Keratinocyte (primary cell): Measurements from ENCODE around the gene WDR35. TPM values are rescaled to one million over a fixed set of nuclear protein-coding genes. Genes with fewer than 3 reads are reported as not detected.

Experiments used
- DNase-seq: peaks from one replicate; pipeline ENCODE4 v3.0.0-alpha.2; 2011; ENCODE audit warnings: low read depth, missing footprints, low spot score
- FAIRE-seq: peaks from 2 replicates; lab custom pipeline; 2011; peaks lifted over from hg19 to GRCh38; lab: Jason Lieb, UNC
- H2AFZ ChIP-seq: 2 replicates; pipeline ENCODE4 v1.6.0; 2012; ENCODE audit warnings: low read length, control low read depth, inconsistent platforms; ENCODE audit not compliant: control insufficient read depth
- H3K27ac ChIP-seq: 2 replicates; pipeline ENCODE4 v1.5.1; 2011; ENCODE audit warnings: low read length; ENCODE audit not compliant: control insufficient read depth, insufficient read depth
- H3K27me3 ChIP-seq: 3 replicates; pipeline ENCODE4 v1.6.0; 2011; ENCODE audit warnings: low read length; ENCODE audit not compliant: control insufficient read depth, insufficient read depth; ENCODE audit errors: extremely low read depth
- H3K36me3 ChIP-seq, 2 experiments: 2 replicates in 1 of 2; 3 replicates in 1 of 2; pipeline ENCODE4 v1.5.1; 2011; ENCODE audit warnings: low read length in 2 of 2, mild to moderate bottlenecking in 1 of 2; ENCODE audit not compliant: control insufficient read depth in 2 of 2, insufficient read depth in 2 of 2; ENCODE audit errors: extremely low read depth in 1 of 2
- H3K4me1 ChIP-seq: 3 replicates; pipeline ENCODE4 v1.5.1; 2011; ENCODE audit warnings: low read length; ENCODE audit not compliant: control insufficient read depth, insufficient read depth; ENCODE audit errors: extremely low read depth
- H3K4me2 ChIP-seq: 3 replicates; pipeline ENCODE4 v1.6.0; 2011; ENCODE audit warnings: low read depth, low read length; ENCODE audit not compliant: control insufficient read depth, insufficient read depth; ENCODE audit errors: extremely low read depth
- H3K4me3 ChIP-seq, 3 experiments: fragments of 200-600 bp in 1 of 3; sonication (generic) in 1 of 3; 2 replicates in 2 of 3; 3 replicates in 1 of 3; pipeline ENCODE4 v1.5.1; 2011 to 2016; ENCODE audit warnings: low read length in 3 of 3, mild to moderate bottlenecking in 3 of 3, control low read depth in 2 of 3, inconsistent platforms in 1 of 3, low read depth in 1 of 3, mixed read lengths in 1 of 3, mixed run types in 1 of 3, moderate library complexity in 1 of 3; ENCODE audit not compliant: control insufficient read depth in 2 of 3, insufficient read depth in 2 of 3; ENCODE audit errors: extremely low read depth in 1 of 3
- H3K79me2 ChIP-seq: 2 replicates; pipeline ENCODE4 v1.6.0; 2012; ENCODE audit warnings: low read length; ENCODE audit not compliant: control insufficient read depth, insufficient read depth
- H3K9ac ChIP-seq: 3 replicates; pipeline ENCODE4 v1.6.0; 2011; ENCODE audit warnings: low read length; ENCODE audit not compliant: control insufficient read depth, insufficient read depth; ENCODE audit errors: extremely low read depth
- H3K9me1 ChIP-seq: 3 replicates; pipeline ENCODE4 v1.6.0; 2011; ENCODE audit warnings: low read length; ENCODE audit not compliant: control insufficient read depth, insufficient read depth; ENCODE audit errors: extremely low read depth
- H3K9me3 ChIP-seq: 2 replicates; pipeline ENCODE4 v1.5.1; 2012; ENCODE audit warnings: low read depth, low read length; ENCODE audit not compliant: control insufficient read depth
- H4K20me1 ChIP-seq: 3 replicates; pipeline ENCODE4 v1.6.0; 2011; ENCODE audit warnings: low read length; ENCODE audit not compliant: control insufficient read depth, insufficient read depth; ENCODE audit errors: extremely low read depth
- CTCF ChIP-seq, 3 experiments: IDR thresholded peaks in 1 of 3; conservative IDR thresholded peaks in 1 of 3; optimal IDR thresholded peaks in 1 of 3; 2 replicates in 2 of 3; 3 replicates in 1 of 3; pipeline versions ENCODE3 to v1.5.1; 2011; ENCODE audit warnings: low read length in 3 of 3, mild to moderate bottlenecking in 3 of 3, moderate library complexity in 2 of 3, control low read depth in 1 of 3, inconsistent platforms in 1 of 3; ENCODE audit not compliant: insufficient read depth in 2 of 3; ENCODE audit errors: extremely low read depth in 1 of 3
- EZH2 ChIP-seq: IDR thresholded peaks from one replicate; pipeline ENCODE4 v1.6.1; 2012; ENCODE audit warnings: inconsistent platforms, mild to moderate bottlenecking, low read length, moderate library complexity
- dilution Hi-C: fragments of 300-500 bp; cut with MboI; formaldehyde crosslinking; loops from one replicate; pipeline ENCODE4 v1.7.0; 2020; ENCODE audit warnings: low sequenced_read_pairs; ENCODE audit not compliant: extremely low pct_ligation_motif_present
- polyA plus RNA-seq, 5 experiments: library from polyadenylated mRNA; depleted of rRNA in 3 of 5; stranded (reverse) in 3 of 5; stranded (forward) in 1 of 5; unstranded in 1 of 5; fragments of >200 nt; gene quantifications; 1 replicate in 1 of 5; 2 replicates in 3 of 5; 3 replicates in 1 of 5; pipeline versions ENCODE4 v1.2.1 to v1.2.3, GENCODE V29; 2011 to 2012; ENCODE audit warnings: missing spikeins in 2 of 5, low read depth in 1 of 5, low replicate concordance in 1 of 5

Gene WDR35
- polyA plus RNA-seq, 1 donor (not counting 4 experiments of a cell fraction or from before 2014, with no cell fraction given) = 8.8 TPM

DNA sequence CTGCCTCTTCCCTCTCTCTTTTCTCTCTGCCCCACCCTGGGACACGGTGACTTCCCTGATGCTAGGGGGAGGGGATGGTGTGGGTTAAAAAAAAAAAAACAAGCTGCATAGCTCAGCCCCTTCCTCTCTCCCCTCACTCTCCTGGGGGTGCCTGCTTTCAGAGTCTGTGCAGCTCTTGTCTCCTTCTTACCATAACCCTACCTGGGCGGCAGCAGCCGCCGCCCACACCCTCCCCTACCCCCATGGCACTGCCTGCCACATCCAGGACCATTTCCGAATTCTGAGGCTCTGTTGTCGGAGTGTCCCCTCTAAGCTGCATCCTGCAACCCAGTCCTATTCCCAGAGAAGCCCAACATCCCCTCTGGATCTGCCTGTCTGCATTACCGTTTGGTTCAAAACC lies 104.1 kb downstream of the WDR35 start:
- Histone ChIP-seq H3K9me3 (no peaks in the 10 kb centered on the region), H3K4me3 (no peak overlapping the region), H3K4me2 (no peak overlapping the region), H3K27ac (no peak overlapping the region), H3K27me3 (no peaks in the 10 kb centered on the region), H2AFZ (no peak overlapping the region), H3K79me2 (no peaks in the 10 kb centered on the region), H4K20me1 (no peaks in the 10 kb centered on the region), H3K4me1 (peaks cover 7% of the 10 kb centered on the region), H3K9me1 (no peaks in the 10 kb centered on the region), H3K9ac (no peak overlapping the region), H3K36me3 (no peaks in the 10 kb centered on the region)
- dilution Hi-C loops = no loop called here
- TF ChIP-seq EZH2 (no peak), CTCF (optimal IDR thresholded peaks at IDR 0.05 in 1 of 3, IDR thresholded peaks at IDR 0.05 in 1 of 3, conservative IDR thresholded peaks at IDR 0.05 in 1 of 3; ENCODE audit: extremely low read depth in 1 of 3, insufficient read depth in 2 of 3, low read length in 3 of 3) (no peak)
- DNase-seq (no peak), FAIRE-seq (no peak)

GRCh38 chr2:19883971-19884720 lies 105.8 kb downstream of the WDR35 start:
- TF ChIP-seq EZH2 = no peak
- TF ChIP-seq CTCF (optimal IDR thresholded peaks at IDR 0.05 in 1 of 3, IDR thresholded peaks at IDR 0.05 in 1 of 3, conservative IDR thresholded peaks at IDR 0.05 in 1 of 3; ENCODE audit: extremely low read depth in 1 of 3, insufficient read depth in 2 of 3, low read length in 3 of 3) = no peak
- Histone ChIP-seq H4K20me1 (no peaks in the 10 kb centered on the region), H3K27me3 (no peaks in the 10 kb centered on the region), H3K9ac (no peak overlapping the region), H2AFZ (no peak overlapping the region), H3K36me3 (no peaks in the 10 kb centered on the region), H3K9me1 (no peaks in the 10 kb centered on the region), H3K4me2 (no peak overlapping the region), H3K79me2 (no peaks in the 10 kb centered on the region), H3K4me3 (no peak overlapping the region), H3K9me3 (no peaks in the 10 kb centered on the region), H3K27ac (no peak overlapping the region), H3K4me1 (peaks cover 7% of the 10 kb centered on the region)
- dilution Hi-C loops = no loop called here
- FAIRE-seq (no peak), DNase-seq (no peak)
